Measurements from ENCODE around the gene C16orf87.

Gene C16orf87

GRCh38 chr16:46748775-46749705, 81.9 kb downstream of the C16orf87 start:
- DNase-seq = no peak

- DNase-seq = no peak
These were observed 83.0 kb downstream of the C16orf87 start, which contains the start of gene MYLK3 for GRCh38 chr16:46747777-46748651. TSS of gene MYLK3 (minus strand) at chr16:46748344. CDS start at chr16:46748193, 151 bp downstream.

GRCh38 chr16:46746821-46747776, 83.9 kb downstream of the C16orf87 start:
- DNase-seq = no peak
